ENCODE measurements around the gene ECT2L.
A peak's percentile ranks its signal among the peaks of the same experiment; 100 is the strongest.

Gene ECT2L

GRCh38 chr6:138803331-138803730, 7.4 kb downstream of the ECT2L start:
- no peak for DNase-seq (ENCODE audit: insufficient read length, low spot score)
- no peak for FAIRE-seq

- no peak for DNase-seq (ENCODE audit: insufficient read length, low spot score)
- FAIRE-seq, result no peak
Measured at GRCh38 chr6:138803861-138804260, 8.0 kb downstream of the ECT2L start.

- FAIRE-seq (no peak), DNase-seq (ENCODE audit: insufficient read length, low spot score) (no peak)
Measured at GRCh38 chr6:138805016-138805765, 9.3 kb downstream of the ECT2L start.

- no peak for FAIRE-seq
Measured at GRCh38 chr6:138806889-138807288, 11.0 kb downstream of the ECT2L start.

GRCh38 chr6:138809677-138810076, 13.8 kb downstream of the ECT2L start:
- no peak for FAIRE-seq
- no peak for DNase-seq (ENCODE audit: insufficient read length, low spot score)

More at GRCh38 chr6:138806889-138807288, 11.0 kb downstream of the ECT2L start:
- DNase-seq (ENCODE audit: insufficient read length, low spot score), result no peak

GRCh38 chr6:138811866-138812265, 16.0 kb downstream of the ECT2L start:
- DNase-seq (ENCODE audit: insufficient read length, low spot score), result no peak
- FAIRE-seq, result no peak

- no peak for FAIRE-seq
- no peak for DNase-seq (ENCODE audit: insufficient read length, low spot score)
Measured at GRCh38 chr6:138814179-138814834, 18.4 kb downstream of the ECT2L start.

- FAIRE-seq, result no peak
Measured at GRCh38 chr6:138815221-138815620, 19.3 kb downstream of the ECT2L start.

GRCh38 chr6:138815797-138816528, 20.1 kb downstream of the ECT2L start:
- FAIRE-seq (peak; percentile 66), DNase-seq (ENCODE audit: insufficient read length, low spot score) (no peak)

More at GRCh38 chr6:138815221-138815620, 19.3 kb downstream of the ECT2L start:
- no peak for DNase-seq (ENCODE audit: insufficient read length, low spot score)

GRCh38 chr6:138817799-138818198, 21.9 kb downstream of the ECT2L start:
- DNase-seq (ENCODE audit: insufficient read length, low spot score) (no peak), FAIRE-seq (no peak)

- peak; percentile 16 for DNase-seq (ENCODE audit: insufficient read length, low spot score)
- FAIRE-seq, result peak; percentile 55
Measured at GRCh38 chr6:138818496-138819194, 22.8 kb downstream of the ECT2L start.

GRCh38 chr6:138821519-138821918, 25.6 kb downstream of the ECT2L start:
- DNase-seq (ENCODE audit: insufficient read length, low spot score), result no peak
- FAIRE-seq, result no peak

- DNase-seq (ENCODE audit: insufficient read length, low spot score) (no peak), FAIRE-seq (no peak)
Measured at GRCh38 chr6:138824482-138825144, 28.7 kb downstream of the ECT2L start.

GRCh38 chr6:138830248-138830647, 34.4 kb downstream of the ECT2L start:
- no peak for DNase-seq (ENCODE audit: insufficient read length, low spot score)

GRCh38 chr6:138832182-138832581, 36.3 kb downstream of the ECT2L start:
- FAIRE-seq (no peak), DNase-seq (ENCODE audit: insufficient read length, low spot score) (no peak)

More at GRCh38 chr6:138830248-138830647, 34.4 kb downstream of the ECT2L start:
- FAIRE-seq, result no peak

- DNase-seq (ENCODE audit: insufficient read length, low spot score) (no peak), FAIRE-seq (no peak)
Measured at GRCh38 chr6:138833816-138834539, 38.1 kb downstream of the ECT2L start.

- FAIRE-seq (no peak), DNase-seq (ENCODE audit: insufficient read length, low spot score) (no peak)
Measured at GRCh38 chr6:138837246-138837645, 41.4 kb downstream of the ECT2L start.

GRCh38 chr6:138844192-138844591, 48.3 kb downstream of the ECT2L start:
- FAIRE-seq, result no peak

GRCh38 chr6:138847884-138848283, 52.0 kb downstream of the ECT2L start:
- no peak for FAIRE-seq
- DNase-seq (ENCODE audit: insufficient read length, low spot score), result no peak

More at GRCh38 chr6:138844192-138844591, 48.3 kb downstream of the ECT2L start:
- no peak for DNase-seq (ENCODE audit: insufficient read length, low spot score)

GRCh38 chr6:138848461-138848860, 52.6 kb downstream of the ECT2L start:
- FAIRE-seq (no peak), DNase-seq (ENCODE audit: insufficient read length, low spot score) (no peak)

All from GM19239 (cell line).